Mesenchymal stem cell (in vitro differentiated cells and primary cell): ENCODE measurements around the gene PRDM9.
"Not testable (repeated sequence)": the region's sequence is repeated elsewhere in the genome, so short reads cannot be mapped to it uniquely, and the experiment has no call there.

Source experiments
- DNase-seq: peaks from one replicate; pipeline ENCODE4 v3.0.0-alpha.2; 2013
- H2AFZ ChIP-seq: one replicate; pipeline ENCODE4 v1.6.1; 2013; ENCODE audit warnings: low read depth, mild to moderate bottlenecking, control low read depth, inconsistent platforms, low read length, moderate library complexity
- H2AK5ac ChIP-seq: 2 replicates; pipeline ENCODE4 v1.6.1; 2013; ENCODE audit warnings: low read length, moderate library complexity, mild to moderate bottlenecking, inconsistent platforms; ENCODE audit not compliant: severe bottlenecking
- H2BK120ac ChIP-seq: one replicate; pipeline ENCODE4 v1.6.1; 2013; ENCODE audit warnings: low read depth, mild to moderate bottlenecking, inconsistent platforms, low read length, moderate library complexity
- H2BK12ac ChIP-seq, 2 experiments: one replicate each; pipeline ENCODE4 v1.6.1; 2013; ENCODE audit warnings: inconsistent platforms in 2 of 2, low read length in 2 of 2, mild to moderate bottlenecking in 2 of 2, moderate library complexity in 2 of 2, control low read depth in 1 of 2
- H2BK15ac ChIP-seq: one replicate; pipeline ENCODE4 v1.6.1; 2013; ENCODE audit warnings: mild to moderate bottlenecking, low read depth, inconsistent platforms; ENCODE audit not compliant: poor library complexity, severe bottlenecking
- H2BK5ac ChIP-seq: 2 replicates; pipeline ENCODE4 v1.6.1; 2013; ENCODE audit warnings: low read depth, mild to moderate bottlenecking, low read length, control low read depth, inconsistent platforms; ENCODE audit not compliant: poor library complexity, severe bottlenecking
- H3K14ac ChIP-seq, 2 experiments: one replicate each; pipeline ENCODE4 v1.6.1; 2013; ENCODE audit warnings: inconsistent platforms in 2 of 2, low read length in 2 of 2, control low read depth in 1 of 2, mild to moderate bottlenecking in 1 of 2, moderate library complexity in 1 of 2
- H3K18ac ChIP-seq, 2 experiments: one replicate each; pipeline ENCODE4 v1.6.1; 2013; ENCODE audit warnings: inconsistent platforms in 2 of 2, low read length in 2 of 2, control low read depth in 1 of 2, low read depth in 1 of 2, mild to moderate bottlenecking in 1 of 2
- H3K23ac ChIP-seq, 2 experiments: one replicate each; pipeline ENCODE4 v1.6.1; 2013; ENCODE audit warnings: inconsistent platforms in 2 of 2, low read length in 2 of 2, mild to moderate bottlenecking in 2 of 2, moderate library complexity in 2 of 2, control low read depth in 1 of 2
- H3K27ac ChIP-seq: 2 replicates; pipeline ENCODE4 v1.5.1; 2013; ENCODE audit warnings: mild to moderate bottlenecking, moderate library complexity, low read length, control low read depth, inconsistent platforms; ENCODE audit not compliant: poor library complexity, severe bottlenecking
- H3K27me3 ChIP-seq, 2 experiments: 2 replicates each; pipeline versions ENCODE4 v1.6.1 to v1.7.0; 2013; ENCODE audit warnings: low read length in 2 of 2, mild to moderate bottlenecking in 2 of 2, moderate library complexity in 2 of 2, control low read depth in 1 of 2, inconsistent platforms in 1 of 2; ENCODE audit not compliant: control insufficient read depth in 1 of 2, insufficient read depth in 1 of 2
- H3K36me3 ChIP-seq, 2 experiments: 2 replicates each; pipeline versions ENCODE4 v1.6.1 to v1.7.0; 2013; ENCODE audit warnings: low read length in 2 of 2, control low read depth in 1 of 2, inconsistent platforms in 1 of 2, low read depth in 1 of 2, mild to moderate bottlenecking in 1 of 2; ENCODE audit not compliant: insufficient read depth in 2 of 2, control insufficient read depth in 1 of 2
- H3K4ac ChIP-seq, 2 experiments: one replicate each; pipeline ENCODE4 v1.6.1; 2013; ENCODE audit warnings: inconsistent platforms in 2 of 2, low read length in 2 of 2, mild to moderate bottlenecking in 2 of 2, moderate library complexity in 2 of 2, control low read depth in 1 of 2, low read depth in 1 of 2
- H3K4me1 ChIP-seq: 2 replicates; pipeline ENCODE4 v1.6.1; 2013; ENCODE audit warnings: low read depth, low read length, control low read depth; ENCODE audit not compliant: control insufficient read depth, insufficient read depth
- H3K4me2 ChIP-seq: 2 replicates; pipeline ENCODE4 v1.6.1; 2013; ENCODE audit warnings: low read length, mild to moderate bottlenecking, inconsistent platforms; ENCODE audit not compliant: poor library complexity, severe bottlenecking
- H3K4me3 ChIP-seq, 2 experiments: 2 replicates each; pipeline versions ENCODE4 v1.5.1 to v1.7.0; 2013; ENCODE audit warnings: low read length in 2 of 2, mild to moderate bottlenecking in 2 of 2, control low read depth in 1 of 2, low read depth in 1 of 2; ENCODE audit not compliant: insufficient read depth in 1 of 2
- H3K79me1 ChIP-seq: replicated peaks from 2 replicates; pipeline ENCODE4 v1.6.1; 2013; ENCODE audit warnings: mild to moderate bottlenecking, control low read depth, low read length, inconsistent platforms; ENCODE audit not compliant: poor library complexity, severe bottlenecking
- H3K9ac ChIP-seq: 2 replicates; pipeline ENCODE4 v1.7.0; 2013; ENCODE audit warnings: mild to moderate bottlenecking, low read length, moderate library complexity
- H3K9me3 ChIP-seq: 2 replicates; pipeline ENCODE4 v1.7.0; 2013; ENCODE audit warnings: mild to moderate bottlenecking, low read length; ENCODE audit not compliant: control insufficient read depth
- H4K8ac ChIP-seq: one replicate; pipeline ENCODE4 v1.6.1; 2013; ENCODE audit warnings: inconsistent platforms, mild to moderate bottlenecking, low read length, moderate library complexity
- H4K91ac ChIP-seq: one replicate; pipeline ENCODE4 v1.6.1; 2013; ENCODE audit warnings: mild to moderate bottlenecking, low read length, inconsistent platforms
- WGBS: methylation state at CpG from one replicate; pipeline ENCODE4 v1.1.7; 2013; ENCODE audit warnings: mixed read lengths; 5-methylcytosine and 5-hydroxymethylcytosine counted together

Gene PRDM9

GRCh38 chr5:23486227-23486626 lies 21.2 kb upstream of the PRDM9 start:
- H2BK5ac ChIP-seq, H3K36me3 ChIP-seq, H4K91ac ChIP-seq, H3K27ac ChIP-seq, H2BK15ac ChIP-seq, H2BK120ac ChIP-seq, H3K23ac ChIP-seq, H3K27me3 ChIP-seq, DNase-seq, H3K79me1 ChIP-seq, H3K4me1 ChIP-seq, H2BK12ac ChIP-seq, H3K4me2 ChIP-seq, H3K9me3 ChIP-seq, H3K18ac ChIP-seq, H2AFZ ChIP-seq, H3K4ac ChIP-seq, H4K8ac ChIP-seq, H3K14ac ChIP-seq, H3K9ac ChIP-seq, H3K4me3 ChIP-seq, H2AK5ac ChIP-seq: not testable (repeated sequence)
- WGBS, result 79% methylated on average over 2 of the region's 2 CpGs

- Histone ChIP-seq H3K4me2 (no peak overlapping the region), H3K14ac (no peak overlapping the region), H3K9me3 (no peaks in the 10 kb centered on the region), H2BK12ac (no peak overlapping the region), H3K18ac (no peak overlapping the region), H3K27me3 (no peaks in the 10 kb centered on the region), H2BK5ac (no peak overlapping the region), H3K27ac (no peak overlapping the region), H2AFZ (no peak overlapping the region), H2AK5ac (no peak overlapping the region), H3K36me3 (no peaks in the 10 kb centered on the region), H3K4me1 (no peaks in the 10 kb centered on the region), H3K4ac (no peak overlapping the region), H2BK15ac (no peak overlapping the region), H2BK120ac (no peak overlapping the region), H3K23ac (no peak overlapping the region), H3K9ac (no peak overlapping the region), H3K79me1 (no peaks in the 10 kb centered on the region), H3K4me3 (no peak overlapping the region), H4K8ac (no peak overlapping the region), H4K91ac (no peak overlapping the region)
- WGBS, result 100% methylated on average over 1 of the region's 1 CpG
- DNase-seq, result no peak
Observed at GRCh38 chr5:23490993-23491392, 16.4 kb upstream of the PRDM9 start.

GRCh38 chr5:23494558-23494957 lies 12.9 kb upstream of the PRDM9 start:
- WGBS, result no CpG with 5 or more reads among the region's 1 CpG
- H3K14ac ChIP-seq, result no peak overlapping the region
- H2BK12ac ChIP-seq, result no peak overlapping the region
- no peaks in the 10 kb centered on the region for H3K36me3 ChIP-seq
- no peak overlapping the region for H4K8ac ChIP-seq
- no peak overlapping the region for H3K27ac ChIP-seq
- no peaks in the 10 kb centered on the region for H3K4me1 ChIP-seq
- H2BK120ac ChIP-seq, result no peak overlapping the region
- H3K9me3 ChIP-seq, result no peaks in the 10 kb centered on the region
- H3K4me2 ChIP-seq, result no peak overlapping the region
- no peak overlapping the region for H2AK5ac ChIP-seq
- H3K27me3 ChIP-seq, result no peaks in the 10 kb centered on the region
- DNase-seq, result no peak
- H3K23ac ChIP-seq, result no peak overlapping the region
- no peak overlapping the region for H2AFZ ChIP-seq
- no peak overlapping the region for H3K18ac ChIP-seq
- H2BK5ac ChIP-seq, result no peak overlapping the region
- H4K91ac ChIP-seq, result no peak overlapping the region
- H3K9ac ChIP-seq, result no peak overlapping the region
- no peak overlapping the region for H2BK15ac ChIP-seq
- H3K79me1 ChIP-seq, result no peaks in the 10 kb centered on the region
- H3K4me3 ChIP-seq, result no peak overlapping the region
- no peak overlapping the region for H3K4ac ChIP-seq

- DNase-seq, result no peak
- no peak overlapping the region for H3K9ac ChIP-seq
- H2BK120ac ChIP-seq, result no peak overlapping the region
- no peak overlapping the region for H3K4ac ChIP-seq
- H3K4me2 ChIP-seq, result no peak overlapping the region
- no peaks in the 10 kb centered on the region for H3K27me3 ChIP-seq
- no CpG with 5 or more reads among the region's 1 CpG for WGBS
- H2AK5ac ChIP-seq, result no peak overlapping the region
- H3K9me3 ChIP-seq, result no peaks in the 10 kb centered on the region
- H3K18ac ChIP-seq, result no peak overlapping the region
- no peak overlapping the region for H4K91ac ChIP-seq
- no peaks in the 10 kb centered on the region for H3K4me1 ChIP-seq
- H2BK12ac ChIP-seq, result no peak overlapping the region
- H4K8ac ChIP-seq, result no peak overlapping the region
- H2AFZ ChIP-seq, result no peak overlapping the region
- no peak overlapping the region for H3K4me3 ChIP-seq
- no peak overlapping the region for H2BK15ac ChIP-seq
- no peaks in the 10 kb centered on the region for H3K79me1 ChIP-seq
- no peak overlapping the region for H3K14ac ChIP-seq
- H3K36me3 ChIP-seq, result no peaks in the 10 kb centered on the region
- H3K27ac ChIP-seq, result no peak overlapping the region
- no peak overlapping the region for H3K23ac ChIP-seq
- no peak overlapping the region for H2BK5ac ChIP-seq
Observed at GRCh38 chr5:23496576-23496975, 10.8 kb upstream of the PRDM9 start.
